Testis (tissue), 2 donors: Measurements from ENCODE around the gene COPA.

ENCODE experiments used
- CTCF ChIP-seq, 3 experiments: fragments of 450-650 bp in 2 of 3; fragments of 200-600 bp in 1 of 3; sonication (generic) in 1 of 3; IDR thresholded peaks; one replicate each; pipeline ENCODE4 v1.5.1; 2016 to 2019; ENCODE audit warnings: antibody characterized with exemption in 3 of 3, mild to moderate bottlenecking in 2 of 3, moderate library complexity in 1 of 3
- POLR2A ChIP-seq: fragments of 450-650 bp; IDR thresholded peaks from one replicate; pipeline ENCODE4 v1.6.1; 2017; ENCODE audit warnings: antibody characterized with exemption, mild to moderate bottlenecking, moderate library complexity

DNA sequence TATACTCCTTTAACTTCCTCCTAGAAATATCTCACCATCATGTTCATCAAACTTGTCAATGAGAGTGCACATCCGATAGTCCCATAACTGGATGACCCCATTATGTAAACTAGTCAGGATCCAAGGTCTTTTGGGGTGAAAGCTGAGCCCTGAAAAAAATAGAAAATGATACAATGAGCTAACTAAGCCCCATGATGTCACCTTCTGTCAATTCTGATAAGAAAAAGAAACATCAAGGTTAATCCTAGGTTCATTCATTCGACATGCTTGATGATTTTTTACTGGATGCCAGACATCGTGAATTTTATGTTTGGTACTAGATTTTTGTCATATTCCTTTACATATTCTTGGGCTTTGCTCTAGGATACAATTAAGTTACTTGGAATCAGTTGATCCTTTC, 2.9 kb downstream of the COPA start:
- TF ChIP-seq CTCF (IDR thresholded peaks at IDR 0.05) (no peak), POLR2A (no peak)
